ENCODE measurements around the gene CTXND1. TPM values are rescaled to one million over a fixed set of nuclear protein-coding genes. Genes with fewer than 3 reads are reported as not detected.
A peak's percentile ranks its signal among the peaks of the same experiment; 100 is the strongest.

CTXND1 gene
- total and polyA plus RNA-seq, 2 of the 13 experiments (the other 11 are each of a cell fraction or from before 2014, with no cell fraction given) = 1.2 to 2.1 TPM

DNA sequence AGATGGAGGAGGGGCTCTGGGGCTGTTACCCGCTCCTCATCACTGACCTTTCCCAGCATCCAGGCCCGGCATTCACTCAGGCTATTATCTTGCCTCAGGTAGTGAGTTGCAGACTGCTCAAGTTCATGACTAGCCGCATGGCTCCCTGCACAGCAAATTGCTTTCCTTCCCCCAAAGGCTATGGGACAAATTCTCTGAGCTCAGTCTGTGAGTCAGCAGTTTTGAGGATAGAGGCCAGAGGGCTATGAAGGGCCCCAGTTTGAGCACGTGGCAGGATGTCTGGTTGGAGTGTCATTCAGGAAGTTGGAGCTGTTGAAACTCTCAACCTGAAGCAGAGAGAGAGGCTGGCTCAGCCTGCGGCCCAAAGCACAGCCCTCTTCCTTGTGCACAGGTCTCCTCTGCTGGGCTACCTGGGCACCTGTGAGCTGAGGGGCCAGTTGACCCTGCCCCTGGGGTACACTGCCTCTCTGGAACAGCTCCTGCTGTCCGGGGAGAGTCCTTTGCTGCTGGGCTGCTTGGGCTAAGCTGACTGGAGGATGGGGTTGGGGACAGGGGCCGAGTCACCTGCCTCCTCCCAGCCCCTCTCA lies 91.3 kb downstream of the CTXND1 start (continued):
- peak; percentile 63 for TF ChIP-seq FOXA3 (CRISPR knock-in tag; IDR thresholded peaks at IDR 0.05)
- no peak for TF ChIP-seq SMC3 (IDR thresholded peaks at IDR 0.05; ENCODE audit: low read length)
- TF ChIP-seq, protein P1, sequence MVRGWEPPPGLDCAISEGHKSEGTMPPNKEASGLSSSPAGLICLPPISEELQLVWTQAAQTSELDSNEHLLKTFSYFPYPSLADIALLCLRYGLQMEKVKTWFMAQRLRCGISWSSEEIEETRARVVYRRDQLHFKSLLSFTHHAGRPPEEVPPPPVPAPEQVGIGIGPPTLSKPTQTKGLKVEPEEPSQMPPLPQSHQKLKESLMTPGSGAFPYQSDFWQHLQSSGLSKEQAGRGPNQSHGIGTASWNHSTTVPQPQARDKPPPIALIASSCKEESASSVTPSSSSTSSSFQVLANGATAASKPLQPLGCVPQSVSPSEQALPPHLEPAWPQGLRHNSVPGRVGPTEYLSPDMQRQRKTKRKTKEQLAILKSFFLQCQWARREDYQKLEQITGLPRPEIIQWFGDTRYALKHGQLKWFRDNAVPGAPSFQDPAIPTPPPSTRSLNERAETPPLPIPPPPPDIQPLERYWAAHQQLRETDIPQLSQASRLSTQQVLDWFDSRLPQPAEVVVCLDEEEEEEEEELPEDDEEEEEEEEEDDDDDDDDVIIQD (CRISPR knock-in tag; IDR thresholded peaks at IDR 0.05; ENCODE audit: low read depth) = peak; percentile 69
- TF ChIP-seq KAT2B (IDR thresholded peaks at IDR 0.05; ENCODE audit: borderline replicate concordance, low read depth, low read length) = no peak
- TF ChIP-seq RXRB (CRISPR knock-in tag; IDR thresholded peaks at IDR 0.05; ENCODE audit: borderline replicate concordance) = peak; percentile 90
- TF ChIP-seq RXRA (CRISPR knock-in tag; IDR thresholded peaks at IDR 0.05) = peak; percentile 74

GRCh38 chr15:80159811-80160569 lies 92.0 kb downstream of the CTXND1 start:
- no peak for DNase-seq (ENCODE audit: low spot score)
- ATAC-seq = no peak
- intact Hi-C loops (cut with micrococcal nuclease; ENCODE audit: unreplicated experiment) = loop anchor here (10.0 kb wide), 1 partner anchor 275 kb away; no protein-coding TSS in a partner anchor
- no peak overlapping the region; the same call in 1 of the 2 replicates for H3K9ac ChIP-seq (ENCODE audit: insufficient read depth, low read depth, low read length)
- WGBS (ENCODE audit: low lambda C conversion rate) = 100% methylated on average over 10 of the region's 12 CpGs
- H3K27ac ChIP-seq (ENCODE audit: extremely low read length, insufficient read depth, low read length) = peak overlapping the region; percentile 77
- no peaks in the 10 kb centered on the region for H3K27me3 ChIP-seq (ENCODE audit: control insufficient read depth in 1 of 2, insufficient read depth in 2 of 2, low read length in 2 of 2)
- ChIA-PET POLR2A (interaction anchor here (1.2 to 3.5 kb wide), 3 partner anchors 12 to 101 kb away, joined by 4 to 28 read pairs (median 8); partner anchors contain the start of gene ZFAND6), CTCF (ENCODE audit: low intra/inter-chr PET ratio, low total read pairs) (no interaction called here)
- H3K4me3 ChIP-seq (replicated peaks in 1 of 3; ENCODE audit: insufficient read depth in 1 of 3, low read depth in 2 of 3, low read length in 3 of 3) = no peak overlapping the region
- H4K20me1 ChIP-seq (ENCODE audit: insufficient read depth, low read length) = no peaks in the 10 kb centered on the region
- H3K4me1 ChIP-seq (ENCODE audit: insufficient read depth, low read length) = peaks cover 82% of the 10 kb centered on the region
- no TSS peak for BruUV-seq (replicated peaks)
- peaks cover 6% of the 10 kb centered on the region for H3K79me2 ChIP-seq (ENCODE audit: insufficient read depth, low read length)
- in situ Hi-C loops (cut with HindIII; ENCODE audit: extremely low pct_ligation_motif_present, low pct_unique_long_range_greater_than_20kb) = loop anchor here (25.0 kb wide), 1 partner anchor 273 kb away; the partner anchor contains the start of gene MTHFS
- no peak overlapping the region for H2AFZ ChIP-seq (ENCODE audit: low read length)
- peaks cover 13 to 24% of the 10 kb centered on the region in 2 experiments for H3K36me3 ChIP-seq (replicated peaks in 1 of 2; ENCODE audit: control insufficient read depth in 1 of 2, insufficient read depth in 2 of 2, low read length in 2 of 2)
- H3K4me2 ChIP-seq (ENCODE audit: low read depth, low read length) = no peak overlapping the region
- no peak for FAIRE-seq
- H3K9me3 ChIP-seq (ENCODE audit: low read length) = no peaks in the 10 kb centered on the region
- TF ChIP-seq HMGXB3 (CRISPR knock-in tag; IDR thresholded peaks at IDR 0.05; ENCODE audit: borderline replicate concordance) = no peak
- no peak for TF ChIP-seq IKZF4 (CRISPR knock-in tag; IDR thresholded peaks at IDR 0.05; ENCODE audit: borderline replicate concordance, low read depth, not compliant biosample characterization)
- TF ChIP-seq HNRNPK (IDR thresholded peaks at IDR 0.05; ENCODE audit: low read depth, low read length, poor library complexity, severe bottlenecking) = no peak
- TF ChIP-seq MLXIP (CRISPR knock-in tag; IDR thresholded peaks at IDR 0.05; ENCODE audit: borderline replicate concordance) = no peak

Data from HepG2 (cell line).